Body of pancreas (tissue), 4 donors: Measurements from ENCODE around the gene BPGM. TPM values are rescaled to one million over a fixed set of nuclear protein-coding genes. Genes with fewer than 3 reads are reported as not detected.

Experiments used
- ATAC-seq: fragments of 150-250 bp; one replicate; pipeline ENCODE4 v1.9.1; 2016
- DNase-seq, 4 donors: peaks; one replicate each; pipeline ENCODE4 v3.0.0-alpha.2; 2019
- H3K27ac ChIP-seq, 4 donors: fragments of 200-600 bp; sonication (generic); 1 replicate in 3 of 4; 2 replicates in 1 of 4; pipeline versions ENCODE4 v1.5.1 to v1.6.1; 2016 to 2019; ENCODE audit warnings: mild to moderate bottlenecking in 1 of 4, mixed read lengths in 1 of 4, moderate library complexity in 1 of 4
- H3K27me3 ChIP-seq, 2 donors: fragments of 200-600 bp; sonication (generic); one replicate each; pipeline ENCODE4 v1.6.0; 2016; ENCODE audit warnings: mild to moderate bottlenecking in 1 of 2
- H3K36me3 ChIP-seq, 2 donors: fragments of 200-600 bp; sonication (generic); replicated peaks in 1 of 2; 2 replicates each; pipeline ENCODE4 v1.5.1; 2016; ENCODE audit warnings: low read depth in 2 of 2; ENCODE audit not compliant: insufficient read depth in 1 of 2
- H3K4me1 ChIP-seq: fragments of 200-600 bp; sonication (generic); one replicate; pipeline ENCODE4 v1.6.0; 2016
- H3K4me3 ChIP-seq, 2 donors: fragments of 200-600 bp; sonication (generic); 1 replicate in 1 of 2; 2 replicates in 1 of 2; pipeline ENCODE4 v1.5.1; 2016 to 2019
- H3K9me3 ChIP-seq, 3 donors: fragments of 200-600 bp; sonication (generic); 1 replicate in 2 of 3; 2 replicates in 1 of 3; pipeline ENCODE4 v1.5.1; 2016
- POLR2A ChIP-seq, 3 donors: fragments of 450-650 bp; IDR thresholded peaks; one replicate each; pipeline ENCODE4 v1.6.1; 2016; ENCODE audit warnings: antibody characterized with exemption in 3 of 3, mild to moderate bottlenecking in 2 of 3
- WGBS, 2 donors: methylation state at CpG; one replicate each; pipeline ENCODE4 v1.1.5; 2017; 5-methylcytosine and 5-hydroxymethylcytosine counted together
- intact Hi-C: fragments of 100-400 bp; cut with DNase I; formaldehyde crosslinking; loops from one replicate; pipeline ENCODE4 v1.15.1; 2023
- total RNA-seq, 2 donors: library from RNA; depleted of rRNA; stranded (reverse); fragments of >200 nt; gene quantifications; one replicate each; pipeline ENCODE4 v1.1.0, GENCODE V29; 2016
- TF ChIP-seq, protein P1 (sequence below), 7 experiments: fragments of 450-650 bp in 4 of 7; fragments of 200-600 bp in 3 of 7; sonication (generic) in 3 of 7; IDR thresholded peaks; one replicate each; pipeline ENCODE4 v1.5.1; 2016 to 2019; ENCODE audit warnings: antibody characterized with exemption in 7 of 7

BPGM gene
- total RNA-seq, 2 donors from 2014 or later, result 2.6 to 7.8 TPM

DNA sequence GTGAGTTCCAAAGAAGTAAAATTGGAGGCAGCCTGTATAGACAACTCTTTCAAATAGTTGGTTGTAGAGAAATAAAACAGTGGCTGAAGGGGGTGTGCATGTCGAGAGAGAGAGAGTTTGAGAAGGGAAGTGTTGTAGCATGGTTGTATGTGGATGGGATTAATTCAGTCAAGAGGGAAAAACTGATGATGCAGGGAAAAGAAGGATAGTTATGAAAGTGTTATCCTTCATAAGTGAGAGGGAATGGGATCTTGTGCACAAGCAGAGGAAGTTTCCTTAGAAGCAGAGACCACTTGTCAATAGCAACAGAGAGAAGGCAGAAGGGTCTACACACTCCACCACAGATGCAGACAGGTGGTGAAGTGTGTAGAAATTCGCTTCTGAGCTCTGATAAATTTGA is 30.0 kb upstream of the BPGM start:
- 67 to 68% methylated on average over 2 of the region's 2 CpGs for WGBS, 2 donors
- no peaks in the 10 kb centered on the region for H3K36me3 ChIP-seq
- H3K27me3 ChIP-seq, result no peaks in the 10 kb centered on the region
- no peaks in the 10 kb centered on the region for H3K4me1 ChIP-seq
- intact Hi-C loops, result no loop called here
- no peak for ATAC-seq
- no peak for TF ChIP-seq POLR2A (IDR thresholded peaks at IDR 0.05)
- TF ChIP-seq, protein P1, sequence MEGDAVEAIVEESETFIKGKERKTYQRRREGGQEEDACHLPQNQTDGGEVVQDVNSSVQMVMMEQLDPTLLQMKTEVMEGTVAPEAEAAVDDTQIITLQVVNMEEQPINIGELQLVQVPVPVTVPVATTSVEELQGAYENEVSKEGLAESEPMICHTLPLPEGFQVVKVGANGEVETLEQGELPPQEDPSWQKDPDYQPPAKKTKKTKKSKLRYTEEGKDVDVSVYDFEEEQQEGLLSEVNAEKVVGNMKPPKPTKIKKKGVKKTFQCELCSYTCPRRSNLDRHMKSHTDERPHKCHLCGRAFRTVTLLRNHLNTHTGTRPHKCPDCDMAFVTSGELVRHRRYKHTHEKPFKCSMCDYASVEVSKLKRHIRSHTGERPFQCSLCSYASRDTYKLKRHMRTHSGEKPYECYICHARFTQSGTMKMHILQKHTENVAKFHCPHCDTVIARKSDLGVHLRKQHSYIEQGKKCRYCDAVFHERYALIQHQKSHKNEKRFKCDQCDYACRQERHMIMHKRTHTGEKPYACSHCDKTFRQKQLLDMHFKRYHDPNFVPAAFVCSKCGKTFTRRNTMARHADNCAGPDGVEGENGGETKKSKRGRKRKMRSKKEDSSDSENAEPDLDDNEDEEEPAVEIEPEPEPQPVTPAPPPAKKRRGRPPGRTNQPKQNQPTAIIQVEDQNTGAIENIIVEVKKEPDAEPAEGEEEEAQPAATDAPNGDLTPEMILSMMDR (IDR thresholded peaks at IDR 0.05), result no peak
- no peak for DNase-seq
- H3K27ac ChIP-seq, result no peak overlapping the region
- no peaks in the 10 kb centered on the region for H3K9me3 ChIP-seq
- H3K4me3 ChIP-seq, result no peak overlapping the region

DNA sequence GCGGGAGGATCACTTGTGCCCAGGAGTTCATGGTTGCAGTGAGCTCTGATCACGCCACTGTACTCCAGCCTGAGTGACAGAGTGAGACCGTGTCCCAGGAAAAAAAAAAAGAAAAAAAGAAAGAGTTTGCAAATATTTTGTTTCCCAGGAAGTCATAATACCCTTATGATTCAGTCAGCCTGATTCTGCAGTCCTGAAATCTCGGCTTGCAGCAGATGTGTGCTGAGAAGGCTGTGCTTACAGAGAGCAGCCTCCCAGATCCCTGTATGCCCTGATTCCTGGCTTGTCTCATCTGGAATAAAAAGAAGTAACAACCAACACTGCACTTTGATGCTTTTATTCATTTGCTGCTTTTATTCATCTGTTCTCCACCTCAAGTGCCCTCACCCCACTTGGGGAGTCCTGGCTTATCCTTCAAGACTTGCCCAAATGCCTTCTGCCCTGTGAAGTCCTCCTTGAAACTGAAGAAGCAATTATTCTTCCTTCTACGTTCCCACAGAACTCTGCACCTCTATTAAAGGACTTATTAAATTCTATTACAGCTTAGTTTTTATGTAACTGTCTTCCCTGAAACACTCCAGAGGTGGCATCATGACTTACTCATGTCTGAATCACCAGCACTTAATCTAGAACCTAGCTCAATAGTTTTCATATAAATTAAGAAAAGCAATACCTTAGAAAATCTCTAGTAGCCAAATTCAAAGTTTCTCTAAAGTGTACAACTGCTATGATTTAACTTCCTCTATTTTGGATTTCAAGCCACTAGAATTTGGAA is 27.7 kb upstream of the BPGM start:
- TF ChIP-seq, protein P1 (IDR thresholded peaks at IDR 0.05), result no peak
- no peak for TF ChIP-seq POLR2A (IDR thresholded peaks at IDR 0.05)
- H3K4me3 ChIP-seq, result no peak overlapping the region
- intact Hi-C loops, result no loop called here
- H3K36me3 ChIP-seq, result no peaks in the 10 kb centered on the region
- H3K27me3 ChIP-seq, result no peaks in the 10 kb centered on the region
- 58 to 60% methylated on average over 5 of the region's 5 CpGs for WGBS, 2 donors
- no peaks in the 10 kb centered on the region for H3K9me3 ChIP-seq
- no peak overlapping the region for H3K27ac ChIP-seq
- ATAC-seq (no peak), DNase-seq (no peak)
- no peaks in the 10 kb centered on the region for H3K4me1 ChIP-seq

DNA sequence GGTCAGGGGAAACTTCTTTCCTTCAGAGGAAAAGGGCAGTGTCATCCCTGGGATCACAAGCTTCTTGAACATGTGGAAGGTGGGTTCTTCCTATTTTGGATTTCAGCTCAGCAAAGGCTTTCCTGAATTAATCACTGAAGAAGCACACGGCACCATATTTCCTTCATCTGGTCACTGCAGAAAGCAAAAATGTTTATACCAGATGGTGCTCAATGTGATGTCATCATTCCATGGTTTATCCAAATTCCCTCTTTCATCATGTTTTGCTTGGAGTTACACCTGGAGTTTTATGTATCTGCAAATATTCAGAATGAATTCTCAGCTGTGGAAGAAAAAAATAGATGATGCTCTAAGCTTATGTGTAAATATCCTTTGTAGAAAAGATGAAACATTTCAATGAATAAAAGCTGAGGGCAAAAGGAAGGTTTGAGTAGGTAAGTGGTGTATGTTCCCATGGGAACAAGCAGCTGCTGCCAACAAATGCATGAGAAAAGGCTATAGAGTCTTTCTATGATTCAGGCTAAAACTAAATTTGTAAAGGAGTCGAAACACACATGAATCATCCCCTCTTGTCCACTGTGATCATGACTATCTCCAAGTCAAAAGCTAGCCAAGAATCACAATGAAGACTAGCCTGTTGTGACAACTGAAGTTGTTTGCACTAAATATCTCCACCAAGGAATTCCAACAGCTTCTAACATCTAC is 26.9 kb upstream of the BPGM start:
- ATAC-seq, result no peak
- H3K27ac ChIP-seq, result no peak overlapping the region
- intact Hi-C loops, result no loop called here

DNA sequence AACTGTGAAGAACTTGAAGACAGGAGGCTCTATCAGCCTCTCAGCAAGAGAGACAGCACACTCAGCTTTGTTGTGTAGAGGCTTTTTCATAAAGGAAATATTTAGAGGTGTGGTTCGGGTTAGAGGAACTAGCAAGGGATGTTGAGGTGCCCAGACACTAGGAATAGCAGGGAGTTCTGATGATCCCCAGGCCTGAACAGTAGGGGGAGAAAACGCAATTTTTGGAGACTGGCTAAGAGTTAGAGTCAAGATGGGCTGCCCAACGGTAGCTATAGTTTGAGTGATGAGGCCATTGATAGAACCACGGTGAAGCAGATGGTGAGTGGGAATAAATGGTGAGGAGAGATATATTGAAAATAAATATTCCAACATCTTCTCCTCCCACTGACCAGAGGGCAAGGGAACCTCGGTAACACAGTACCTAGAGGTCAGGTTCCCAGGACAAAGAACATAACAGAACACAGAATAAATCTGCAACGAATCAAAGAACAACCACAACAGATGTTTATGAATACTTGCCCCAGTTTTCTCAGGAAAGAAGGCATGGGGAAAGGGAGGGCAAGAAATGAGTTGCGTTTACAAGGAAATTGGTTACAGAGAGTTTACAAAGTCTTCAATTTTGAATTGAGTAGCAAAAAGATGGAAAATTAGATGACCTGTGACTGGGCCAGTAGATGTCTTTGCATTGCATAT is 24.2 kb upstream of the BPGM start:
- Histone ChIP-seq H3K9me3 (no peaks in the 10 kb centered on the region), H3K27me3 (no peaks in the 10 kb centered on the region), H3K27ac (no peak overlapping the region), H3K4me1 (no peaks in the 10 kb centered on the region), H3K4me3 (no peak overlapping the region), H3K36me3 (no peaks in the 10 kb centered on the region)
- DNase-seq (no peak), ATAC-seq (no peak)
- WGBS, 2 donors, result 66 to 67% methylated on average over 7 of the region's 7 CpGs
- intact Hi-C loops, result no loop called here
- TF ChIP-seq, protein P1 (IDR thresholded peaks at IDR 0.05), result no peak
- TF ChIP-seq POLR2A (IDR thresholded peaks at IDR 0.05), result no peak

More for the DNA sequence above, 26.9 kb upstream of the BPGM start:
- TF ChIP-seq, protein P1 (IDR thresholded peaks at IDR 0.05), result no peak
- TF ChIP-seq POLR2A (IDR thresholded peaks at IDR 0.05), result no peak
- WGBS, 2 donors, result 57 to 60% methylated on average over 2 of the region's 2 CpGs
- no peak overlapping the region for H3K4me3 ChIP-seq
- no peaks in the 10 kb centered on the region for H3K27me3 ChIP-seq
- H3K4me1 ChIP-seq, result no peaks in the 10 kb centered on the region
- H3K36me3 ChIP-seq, result no peaks in the 10 kb centered on the region
- DNase-seq, result no peak
- no peaks in the 10 kb centered on the region for H3K9me3 ChIP-seq
